Fibroblast of the conjunctiva (primary cell): ENCODE measurements around the gene HSCB.
A peak's percentile ranks its signal among the peaks of the same experiment; 100 is the strongest.
"Not testable (repeated sequence)": the region's sequence is repeated elsewhere in the genome, so short reads cannot be mapped to it uniquely, and the experiment has no call there.

Source experiments
- DNase-seq: peaks from one replicate; pipeline ENCODE4 v3.0.0-alpha.2; 2010; ENCODE audit warnings: low read depth

HSCB gene

DNA sequence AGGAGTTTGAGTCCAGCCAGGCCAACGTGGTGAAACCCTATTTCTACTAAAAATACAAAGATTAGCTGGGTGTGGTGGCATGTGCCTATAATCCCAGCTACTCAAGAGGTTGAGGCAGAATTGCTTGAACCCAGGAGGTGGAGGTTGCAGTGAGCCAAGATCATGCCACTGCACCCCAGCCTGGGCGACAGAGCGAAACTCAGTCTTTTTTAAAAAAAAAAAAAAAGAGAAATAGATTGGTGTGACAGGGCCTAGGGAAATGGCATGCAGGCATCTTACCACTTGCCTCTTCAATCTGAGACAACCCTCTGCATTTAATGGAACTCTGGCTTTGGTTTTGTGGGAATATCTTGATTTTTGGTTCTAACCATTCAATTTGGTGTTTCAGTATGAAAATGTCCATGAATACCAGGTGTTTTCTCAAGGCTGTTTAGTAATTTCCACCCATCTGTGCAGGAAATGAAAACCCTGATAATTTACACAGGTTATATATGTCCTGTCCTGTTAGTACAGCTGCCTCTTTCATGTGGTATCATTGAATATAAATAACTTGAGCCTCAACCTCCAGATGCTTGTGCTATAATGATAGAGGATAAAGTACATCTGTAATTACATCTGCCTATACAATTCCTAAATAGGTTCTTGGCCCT, 50.1 kb downstream of the HSCB start:
- DNase-seq, result no peak

DNA sequence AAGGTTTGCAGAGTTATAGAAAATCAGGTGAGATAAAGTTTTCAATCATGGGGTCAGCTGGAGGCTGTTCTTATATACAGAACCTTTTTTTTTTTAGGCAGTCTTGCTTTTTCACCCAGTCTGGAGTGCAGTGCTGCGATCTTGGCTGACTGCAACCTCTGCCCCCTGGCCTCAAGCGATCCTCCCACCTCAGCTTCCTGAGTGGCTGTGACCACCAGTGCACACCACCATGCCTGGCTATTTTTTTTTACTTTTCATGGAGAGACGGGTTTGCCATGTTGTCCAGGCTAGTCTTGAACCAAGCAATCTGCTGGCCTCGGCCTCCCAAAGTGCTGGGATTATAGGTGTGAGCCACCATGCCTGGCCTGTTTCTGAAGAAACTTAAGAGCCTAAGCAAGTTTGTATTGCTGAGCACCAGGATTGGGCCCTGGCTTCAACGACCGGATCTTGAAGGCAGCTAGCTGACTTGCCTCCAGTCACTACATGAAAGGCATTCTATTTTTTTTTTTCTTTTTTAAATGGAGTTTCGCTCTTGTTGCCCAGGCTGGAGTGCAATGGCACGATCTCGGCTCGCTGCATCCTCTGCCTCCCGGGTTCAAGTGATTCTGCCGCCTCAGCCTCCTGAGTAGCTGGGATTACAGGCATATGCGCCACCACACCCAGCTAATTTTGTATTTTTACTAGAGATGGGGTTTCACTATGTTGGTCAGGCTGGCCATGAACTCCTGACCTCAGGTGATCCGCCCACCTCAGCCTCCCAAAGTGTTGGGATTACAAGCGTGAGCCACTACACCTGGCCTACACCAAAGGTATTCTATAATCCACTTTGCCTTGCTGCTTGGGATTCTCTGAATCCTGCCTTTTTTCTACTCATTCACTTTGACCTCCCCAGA, 50.9 kb downstream of the HSCB start:
- DNase-seq, result no peak

DNA sequence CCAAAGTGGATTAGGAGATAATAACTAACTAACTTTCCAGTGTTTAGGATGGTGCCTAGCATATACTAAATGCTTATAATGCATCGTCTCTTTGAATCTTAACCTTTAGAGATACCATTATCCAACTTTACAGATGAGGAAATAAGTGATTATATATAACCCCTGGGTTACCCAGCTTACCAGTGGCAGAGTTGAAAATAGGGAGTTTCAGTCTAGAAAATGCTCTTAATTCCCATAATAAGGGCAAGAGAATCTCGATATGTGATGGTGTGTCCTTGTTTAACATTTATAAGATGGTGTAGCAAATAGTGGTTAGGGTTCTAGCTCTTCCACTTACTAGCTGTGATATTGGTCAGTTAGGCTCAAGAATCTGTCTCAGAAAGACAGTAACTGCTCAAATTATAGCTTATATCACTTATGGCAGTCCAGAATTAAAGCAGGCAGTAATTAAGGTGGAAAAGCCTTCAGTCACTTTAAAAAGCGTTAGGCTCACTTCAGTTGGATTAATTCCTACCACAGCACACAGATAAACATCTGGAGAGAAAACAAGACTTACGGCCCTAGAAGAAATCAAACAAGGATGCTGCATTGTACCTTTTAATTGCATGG, 52.2 kb downstream of the HSCB start:
- DNase-seq, result no peak

DNA sequence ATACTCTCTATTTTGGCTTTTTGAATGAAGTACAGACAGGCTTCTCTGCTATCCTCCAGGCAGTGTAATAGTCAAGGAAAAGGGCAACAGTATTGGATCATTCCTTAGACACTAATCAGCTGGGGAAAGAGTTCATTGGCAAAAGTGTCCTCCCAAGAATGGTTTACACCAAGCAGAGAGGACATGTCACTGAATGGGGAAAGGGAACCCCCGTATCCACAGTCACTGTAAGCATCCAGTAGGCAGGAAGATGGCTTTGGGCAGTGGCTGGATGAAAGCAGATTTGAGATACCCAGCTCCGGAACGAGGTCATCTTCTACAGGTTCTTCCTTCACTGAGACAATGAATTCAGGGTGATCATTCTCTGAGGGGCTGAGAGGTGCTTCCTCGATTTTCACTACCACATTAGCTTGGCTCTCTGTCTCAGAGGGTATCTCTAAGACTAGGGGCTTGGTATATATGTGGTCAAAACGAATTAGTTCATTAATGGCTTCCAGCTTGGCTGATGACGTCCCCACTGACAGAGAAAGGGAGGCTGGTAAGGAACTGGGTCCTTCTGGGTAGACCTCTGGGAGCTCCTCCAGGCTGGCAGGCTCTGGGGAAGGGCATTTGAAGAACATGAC, 53.3 kb downstream of the HSCB start:
- DNase-seq, result no peak

DNA sequence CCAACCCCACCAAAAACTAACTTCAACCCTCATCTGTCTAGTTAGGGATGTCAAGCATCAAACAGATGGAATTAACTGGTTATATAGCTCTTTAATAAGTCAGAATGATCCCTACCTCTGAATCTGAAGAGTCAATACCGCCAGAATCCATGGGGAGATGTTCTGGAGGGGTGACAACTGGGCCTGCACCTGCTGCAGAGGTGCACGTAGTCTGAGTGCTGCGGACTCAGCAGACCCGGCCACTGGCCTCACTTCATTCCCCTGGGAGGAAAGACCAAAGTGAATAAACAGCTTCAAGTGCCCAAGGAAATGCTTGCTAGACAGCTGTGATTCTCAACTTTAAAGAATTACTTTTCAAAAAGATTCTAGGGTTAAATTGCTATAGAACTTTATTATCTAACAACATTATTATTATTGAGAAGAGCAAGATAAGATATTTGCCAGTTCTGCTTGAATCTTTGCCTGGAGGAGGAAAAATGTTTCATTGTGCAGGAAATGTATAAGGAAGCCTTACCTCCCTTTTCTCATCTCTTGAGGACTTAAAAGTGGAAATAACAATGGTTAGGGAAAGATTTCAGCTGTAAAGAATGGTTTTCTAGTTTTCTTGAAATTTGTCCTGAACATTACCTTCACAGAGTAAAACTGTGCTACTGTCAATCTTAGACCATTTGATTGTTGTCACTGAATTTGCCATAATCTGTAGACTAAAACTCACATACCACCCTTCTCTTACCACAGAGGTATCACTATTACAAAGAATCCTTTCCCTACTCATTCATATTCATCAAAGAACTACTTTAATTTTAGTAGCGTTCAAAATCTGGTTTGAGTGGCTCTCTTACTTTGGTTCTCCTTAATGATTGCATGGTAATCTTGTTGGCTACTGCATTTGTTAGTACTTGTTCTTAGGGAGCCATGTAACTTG, 54.4 kb downstream of the HSCB start:
- no peak for DNase-seq

DNA sequence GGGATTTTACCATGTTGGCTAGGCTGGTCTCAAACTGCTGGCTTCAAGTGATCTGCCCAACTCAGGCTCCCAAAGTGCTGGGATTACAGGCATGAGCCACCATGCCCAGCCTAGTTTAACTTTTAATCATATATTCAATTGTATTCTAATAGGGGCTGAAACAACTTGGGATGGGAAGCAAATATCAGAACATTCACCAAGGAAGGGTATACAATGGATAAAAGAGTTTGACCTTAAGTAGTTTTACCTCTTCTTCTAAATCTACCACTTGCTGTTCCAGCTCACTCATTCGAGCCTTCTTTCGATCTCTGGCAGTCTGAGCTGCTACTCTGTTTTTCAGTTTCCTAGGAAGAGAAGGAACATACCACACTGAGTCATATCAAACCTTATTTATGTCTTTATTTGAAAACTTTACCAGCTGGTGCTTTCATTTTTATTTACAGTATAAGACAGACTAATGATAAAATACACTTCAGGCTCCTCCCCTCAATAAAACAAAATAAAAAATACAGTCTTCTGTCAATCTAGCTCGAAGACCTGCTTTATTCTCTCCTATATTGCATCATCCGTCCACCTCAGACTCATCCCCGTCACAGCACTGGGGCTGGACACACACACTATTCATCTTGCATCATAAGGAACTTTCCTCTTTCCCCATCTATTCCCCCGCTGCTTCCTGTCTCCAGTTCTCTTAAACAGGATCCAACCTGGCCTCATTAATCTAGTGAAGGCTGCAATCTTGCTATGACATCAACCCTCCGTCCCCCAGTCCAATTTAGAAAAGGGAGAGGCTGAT, 57.2 kb downstream of the HSCB start:
- DNase-seq, result peak; percentile 97

DNA sequence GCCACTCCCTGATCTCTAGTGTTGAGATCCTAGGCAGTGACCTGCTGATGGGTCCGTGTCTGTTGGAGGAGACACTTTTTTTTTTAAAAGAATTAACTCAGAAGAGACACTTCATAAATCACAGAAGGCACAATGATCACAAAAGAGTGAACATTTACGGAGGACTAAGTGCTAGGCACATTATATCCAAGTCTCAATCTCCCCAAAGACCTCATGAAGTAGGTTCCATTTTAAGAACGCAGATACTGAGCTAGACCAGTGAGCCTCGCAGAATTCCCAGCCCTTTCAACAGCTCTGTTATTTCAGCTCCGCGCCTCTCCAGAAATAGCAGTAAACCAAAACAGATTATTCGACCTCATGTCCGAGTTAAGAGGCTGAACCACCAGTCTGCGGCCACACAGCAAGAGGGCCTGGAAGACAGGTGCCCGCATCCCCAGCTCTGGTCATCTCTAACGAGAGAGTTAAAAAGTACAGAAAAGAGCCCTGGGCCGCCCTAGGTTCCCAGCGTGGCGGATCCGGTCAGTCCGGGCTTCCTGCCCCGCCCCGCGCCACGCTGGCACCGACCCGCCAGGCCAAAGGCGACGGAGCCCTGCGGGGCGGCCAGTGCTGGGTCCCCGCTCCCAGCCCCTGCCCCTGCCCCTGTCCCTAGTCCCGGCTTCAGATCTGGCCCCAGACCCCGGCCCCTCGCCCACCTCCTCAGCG, 57.9 kb downstream of the HSCB start:
- DNase-seq, result peak; percentile 14

DNA sequence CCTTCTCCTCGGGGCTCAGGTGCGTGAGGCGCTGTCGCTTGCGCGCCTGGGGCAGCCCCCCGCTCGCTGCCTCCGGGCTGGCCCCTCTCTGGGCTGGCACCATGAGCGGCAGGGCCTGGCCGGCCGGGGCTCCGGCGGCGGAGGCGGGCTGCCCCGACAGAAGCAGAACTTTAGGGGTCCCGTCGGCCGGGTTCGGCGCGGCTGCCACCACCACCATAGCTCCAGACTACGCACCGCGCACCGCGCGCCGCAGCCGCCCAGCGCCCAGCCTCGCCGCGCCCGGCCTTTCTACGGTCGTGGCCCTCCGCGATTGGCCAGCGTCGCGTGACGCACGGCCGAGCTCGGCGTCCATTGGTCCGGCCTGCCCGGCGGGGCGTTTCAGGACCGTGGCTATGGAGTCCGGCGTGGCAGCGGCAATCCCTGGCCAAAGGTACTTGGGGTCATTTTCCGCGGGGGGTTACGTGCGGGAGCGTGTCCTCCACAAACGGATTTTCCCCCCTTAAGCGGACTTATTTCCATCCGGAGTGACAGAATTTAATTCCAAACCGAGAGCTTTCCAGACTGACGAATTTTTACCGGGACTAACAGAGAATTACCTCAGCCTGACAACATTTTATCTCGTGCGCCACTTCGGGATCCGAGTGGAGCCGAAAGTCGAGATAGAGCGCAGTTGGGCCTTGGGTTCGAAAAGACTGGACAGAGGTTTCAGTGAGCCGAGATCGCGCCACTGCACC, 58.6 kb downstream of the HSCB start, which contains the start of gene XBP1:
XBP1 (minus strand) TSS at position 262 of the 734 bp plus-strand sequence.
- DNase-seq, result peak; percentile 85

DNA sequence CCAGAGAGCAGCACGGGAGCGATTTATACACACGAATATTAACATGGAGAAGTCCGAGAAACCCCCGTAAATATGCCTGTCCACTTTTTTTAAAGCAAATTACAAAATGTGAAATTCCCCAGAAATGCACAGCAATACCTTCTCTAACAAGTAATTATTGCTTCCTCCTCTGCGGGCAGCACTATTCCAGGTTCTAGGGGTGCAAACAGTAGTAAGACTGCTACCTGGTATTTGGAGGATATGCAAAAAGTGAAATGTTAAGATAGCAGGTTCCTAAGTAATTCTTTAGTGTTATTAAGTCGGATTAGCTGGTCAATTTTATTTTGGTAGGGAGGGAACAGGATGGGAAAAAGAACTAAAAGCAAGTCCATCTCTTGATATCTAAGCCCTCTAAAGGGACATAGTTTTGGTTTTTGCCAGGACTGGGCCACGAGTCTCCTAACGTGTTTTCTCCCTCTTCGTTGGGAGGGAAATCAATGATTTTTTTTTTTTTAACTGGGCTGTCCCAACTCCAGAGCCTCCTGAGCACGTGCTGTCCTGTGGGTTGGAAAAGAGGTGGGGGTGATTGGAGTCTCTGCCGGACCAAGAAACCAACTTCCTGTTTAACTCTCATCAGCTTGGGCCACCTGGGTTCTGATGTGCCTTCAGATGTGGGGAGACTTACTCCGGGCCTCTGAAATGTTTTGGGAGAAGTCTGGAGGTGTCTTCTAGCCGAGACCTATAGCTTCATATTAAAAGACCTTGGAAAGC, 60.2 kb downstream of the HSCB start:
- no peak for DNase-seq

DNA sequence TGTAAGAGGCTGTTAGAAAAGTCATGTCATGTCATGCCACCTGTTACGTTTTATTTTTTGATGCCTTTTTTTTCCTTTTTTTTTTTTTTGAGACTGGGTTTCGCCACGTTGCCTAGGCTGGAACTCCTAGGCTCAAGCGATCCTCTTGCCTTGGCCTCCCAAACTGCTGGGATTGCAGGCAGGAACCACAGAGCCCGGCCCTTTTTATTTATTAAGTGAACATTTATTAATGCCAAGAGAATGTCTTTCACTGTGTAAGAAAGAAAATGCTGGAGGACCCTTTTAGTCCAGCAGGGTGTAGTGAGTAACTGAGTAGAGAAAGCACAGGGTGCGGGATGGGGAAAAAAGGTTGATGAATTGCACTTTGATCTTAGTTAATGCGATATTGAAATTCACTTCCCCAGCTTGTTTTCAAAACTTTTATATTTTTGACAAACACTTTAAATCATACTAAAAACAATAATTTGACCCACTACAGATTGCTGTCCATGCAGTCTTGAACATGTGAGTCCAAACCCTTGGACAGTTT, 60.8 kb downstream of the HSCB start:
- no peak for DNase-seq

DNA sequence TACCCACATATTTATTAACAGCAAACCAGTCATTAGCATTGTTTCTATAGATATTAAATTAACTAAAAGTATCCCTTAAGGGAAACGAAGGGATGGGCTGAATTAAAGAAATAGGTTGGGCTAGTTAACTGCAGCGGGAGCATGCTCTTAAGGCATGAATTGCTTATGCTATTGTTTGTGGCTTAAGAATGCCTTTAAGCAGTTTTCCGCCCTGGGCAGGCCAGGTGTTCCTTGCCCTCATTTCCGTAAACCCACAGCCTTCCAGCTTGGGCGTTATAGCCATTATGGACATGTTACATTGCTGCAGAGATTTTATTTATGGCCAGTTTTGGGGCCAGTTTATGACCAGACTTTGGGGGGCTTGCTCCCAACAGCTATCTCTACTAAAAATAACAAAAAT, 63.6 kb downstream of the HSCB start:
- not testable (repeated sequence) for DNase-seq
